Mucosa of descending colon (tissue), 3 donors: ENCODE measurements around the gene IDH3B. TPM values are rescaled to one million over a fixed set of nuclear protein-coding genes. Genes with fewer than 3 reads are reported as not detected.

Source experiments
- ATAC-seq: fragments of 200-7000 bp; cut with Tn5 transposase; one replicate; pipeline ENCODE4 v1.9.1; 2020; ENCODE audit warnings: mild to moderate bottlenecking, moderate library complexity
- DNase-seq, 3 donors: peaks; one replicate each; pipeline ENCODE4 v3.0.0-alpha.2; 2020
- H3K36me3 ChIP-seq: fragments of 200-600 bp; one replicate; pipeline ENCODE4 v1.8.0; 2021; ENCODE audit warnings: low read depth, mild to moderate bottlenecking
- H3K4me1 ChIP-seq: fragments of 200-600 bp; one replicate; pipeline ENCODE4 v1.8.0; 2021; ENCODE audit warnings: low read depth, mild to moderate bottlenecking
- H3K4me3 ChIP-seq: fragments of 200-600 bp; one replicate; pipeline ENCODE4 v1.8.0; 2021; ENCODE audit warnings: mild to moderate bottlenecking
- H3K9me3 ChIP-seq: fragments of 200-600 bp; one replicate; pipeline ENCODE4 v1.8.0; 2021; ENCODE audit warnings: mild to moderate bottlenecking
- intact Hi-C, 2 donors: fragments of 100-400 bp; cut with DNase I in 1 of 2; cut with micrococcal nuclease in 1 of 2; formaldehyde crosslinking; loops; one replicate each; pipeline versions ENCODE4 v1.11.0 to v1.11.1; 2022; cut with DNase I, micrococcal nuclease
- long read RNA-seq, 2 donors: library from polyadenylated mRNA; unstranded; transcript quantifications; one replicate each; pipeline ENCODE4 v2.0.0, GENCODE V29; 2019 to 2021
- total RNA-seq, 3 donors: library from RNA; stranded (reverse); fragmentation: NEBNext Ultra II Directional in 2 of 3; extraction: Animal tissue kit (Norgen Biotek cat#: 25700) in 2 of 3; gene quantifications; one replicate each; pipeline versions ENCODE4 v1.2.1 to v1.2.4, GENCODE V29; 2021 to 2023
- TF ChIP-seq, protein P1 (sequence below): fragments of 200-600 bp; IDR thresholded peaks from one replicate; pipeline ENCODE4 v1.8.0; 2022; ENCODE audit warnings: antibody characterized with exemption, mild to moderate bottlenecking
- donor health status: DM: no; HTN: no; CAD: no; lungs with moderate emphysema.
- donor health status: DM: no; HTN: no; CAD: no.
- donor health status: DM: no; HTN: yes; CAD: no.

Gene IDH3B
- total RNA-seq = 100 to 1,000 TPM; 112 to 128 (median 123) TPM
- long read RNA-seq, donor 1, transcript IDH3B-201 (12 exons, 1,545 nt) = major isoform, 69 of 107 reads
- long read RNA-seq, donor 1, transcript IDH3B-206 (13 exons, 1,279 nt) = minor isoform, 9 of 107 reads
- long read RNA-seq, donor 1, partial matches to known transcripts = 5 of 107 reads
- long read RNA-seq, donor 1, other reads (novel, unspliced or antisense) = 22 of 107 reads
- long read RNA-seq, donor 2, transcript IDH3B-201 (12 exons, 1,545 nt) = major isoform, 72 of 111 reads
- long read RNA-seq, donor 2, transcript IDH3B-206 (13 exons, 1,279 nt) = minor isoform, 12 of 111 reads
- long read RNA-seq, donor 2, partial matches to known transcripts = 13 of 111 reads
- long read RNA-seq, donor 2, other reads (novel, unspliced or antisense) = 13 of 111 reads

DNA sequence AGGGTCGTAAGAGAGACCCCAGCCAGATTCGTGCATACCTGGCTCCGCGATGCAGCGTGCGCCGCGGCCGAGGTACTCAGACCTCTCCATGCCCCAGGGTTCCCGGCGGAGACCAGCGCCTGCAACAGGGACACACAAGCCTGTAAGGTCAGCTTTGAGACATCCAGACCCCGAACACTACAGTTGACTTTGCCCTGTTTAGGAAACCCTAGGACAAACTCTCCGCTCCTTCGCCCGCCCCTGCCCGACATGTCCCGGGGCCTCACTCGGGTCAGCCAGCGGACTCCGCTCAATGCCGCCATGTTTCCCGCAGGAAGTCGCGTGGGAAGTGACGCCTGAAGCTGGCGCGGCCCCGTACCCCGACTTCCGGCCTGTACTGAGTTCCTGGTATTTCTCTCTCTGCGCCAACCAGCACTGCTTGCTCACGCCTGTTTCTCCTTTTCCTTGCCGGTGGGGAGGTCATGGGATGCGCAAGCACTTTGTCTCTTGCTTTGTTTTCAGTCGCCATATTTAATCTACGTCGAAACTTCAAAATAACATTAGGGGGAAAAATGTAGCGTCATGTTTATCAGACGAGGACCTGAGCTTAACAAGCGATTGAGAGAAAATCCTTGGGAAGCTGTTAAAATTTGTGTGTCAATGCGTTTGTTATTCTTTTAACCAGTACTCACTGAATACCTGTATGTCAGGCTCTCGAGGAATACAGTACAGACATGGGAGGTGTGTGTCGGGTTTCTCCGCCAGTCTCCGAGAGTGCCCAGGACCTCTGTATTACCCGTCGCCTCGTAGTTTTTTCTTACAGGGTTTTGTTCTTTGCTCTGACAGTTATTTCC, at the start of gene IDH3B:
Gene IDH3B, minus strand, starts transcription at position 330 of the 833 bp plus-strand sequence. Its CDS starts 28 bp downstream, at position 302.
- no peaks in the 10 kb centered on the region for H3K9me3 ChIP-seq
- intact Hi-C loops = no loop called here
- peak within 1 kb of the TSS; percentile 92 for H3K4me3 ChIP-seq
- TF ChIP-seq, protein P1, sequence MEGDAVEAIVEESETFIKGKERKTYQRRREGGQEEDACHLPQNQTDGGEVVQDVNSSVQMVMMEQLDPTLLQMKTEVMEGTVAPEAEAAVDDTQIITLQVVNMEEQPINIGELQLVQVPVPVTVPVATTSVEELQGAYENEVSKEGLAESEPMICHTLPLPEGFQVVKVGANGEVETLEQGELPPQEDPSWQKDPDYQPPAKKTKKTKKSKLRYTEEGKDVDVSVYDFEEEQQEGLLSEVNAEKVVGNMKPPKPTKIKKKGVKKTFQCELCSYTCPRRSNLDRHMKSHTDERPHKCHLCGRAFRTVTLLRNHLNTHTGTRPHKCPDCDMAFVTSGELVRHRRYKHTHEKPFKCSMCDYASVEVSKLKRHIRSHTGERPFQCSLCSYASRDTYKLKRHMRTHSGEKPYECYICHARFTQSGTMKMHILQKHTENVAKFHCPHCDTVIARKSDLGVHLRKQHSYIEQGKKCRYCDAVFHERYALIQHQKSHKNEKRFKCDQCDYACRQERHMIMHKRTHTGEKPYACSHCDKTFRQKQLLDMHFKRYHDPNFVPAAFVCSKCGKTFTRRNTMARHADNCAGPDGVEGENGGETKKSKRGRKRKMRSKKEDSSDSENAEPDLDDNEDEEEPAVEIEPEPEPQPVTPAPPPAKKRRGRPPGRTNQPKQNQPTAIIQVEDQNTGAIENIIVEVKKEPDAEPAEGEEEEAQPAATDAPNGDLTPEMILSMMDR = no peak
- H3K36me3 ChIP-seq = peaks cover 6% of the 10 kb centered on the region
- peaks cover 8% of the 10 kb centered on the region for H3K4me1 ChIP-seq
- DNase-seq (peak; percentile 94 to 97 (median 94)), ATAC-seq (peak; percentile 99)

DNA sequence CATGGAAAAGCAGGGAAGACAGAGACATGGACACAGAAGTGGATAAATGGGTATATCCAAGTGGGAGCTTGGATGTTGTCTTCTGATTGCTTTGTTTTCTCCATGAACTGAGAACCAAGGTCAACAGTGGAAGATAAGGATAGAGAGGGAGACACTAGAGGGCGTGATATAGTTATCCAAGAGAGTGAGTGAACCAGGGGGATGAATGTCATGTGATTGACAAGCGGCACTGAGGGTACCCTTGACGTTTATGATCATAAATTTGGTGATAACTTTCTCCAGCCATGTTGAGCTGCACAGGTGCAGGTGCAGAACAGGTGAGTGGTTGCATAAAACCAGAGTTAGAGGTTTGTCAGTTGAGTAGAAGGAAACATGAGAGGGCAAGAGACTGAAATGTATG, 49.3 kb upstream of the IDH3B start:
- intact Hi-C loops = no loop called here
- peak; percentile 39 for ATAC-seq
- no peak for DNase-seq
- Histone ChIP-seq H3K4me1 (no peaks in the 10 kb centered on the region), H3K4me3 (no peak overlapping the region), H3K36me3 (no peaks in the 10 kb centered on the region), H3K9me3 (peaks cover 8% of the 10 kb centered on the region)
- TF ChIP-seq, protein P1 = no peak

DNA sequence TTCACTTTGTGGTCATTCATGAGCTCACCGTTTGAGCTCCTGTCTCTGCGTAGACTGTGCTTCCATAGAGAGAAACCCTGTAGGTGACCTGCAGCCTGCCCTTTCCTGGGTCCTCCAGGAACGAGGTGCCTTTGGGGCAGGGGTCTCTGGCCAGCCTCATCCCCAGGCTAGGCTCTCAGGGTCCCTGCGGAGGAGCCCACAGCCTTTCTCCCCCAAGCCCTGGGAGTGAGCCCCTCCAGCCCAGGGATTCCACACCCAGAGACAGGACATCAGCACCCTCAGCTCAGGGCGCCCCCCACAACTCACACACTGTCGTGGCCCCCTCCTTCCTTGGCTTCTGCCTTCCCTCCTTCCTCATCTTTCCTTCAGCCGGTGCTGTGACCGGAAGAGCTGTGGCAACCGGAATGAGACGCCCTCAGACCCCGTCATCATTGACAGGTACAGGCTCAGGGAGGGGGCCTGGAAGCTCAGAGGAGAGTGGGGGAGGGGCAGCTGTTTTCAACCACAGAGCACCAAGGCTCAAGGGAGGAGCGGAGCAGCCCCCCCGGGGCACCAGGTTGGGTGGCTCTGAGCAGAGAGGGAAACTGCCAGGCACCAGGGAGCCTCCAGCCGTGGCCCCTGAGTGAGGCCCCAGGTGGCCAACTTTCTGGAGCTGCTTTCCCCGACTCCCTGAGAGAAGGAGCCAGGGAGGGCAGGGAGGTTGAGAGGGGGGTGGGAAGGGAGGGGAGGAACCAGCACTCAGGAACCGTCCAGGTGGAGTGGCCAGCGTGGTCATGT, 45.4 kb upstream of the IDH3B start:
- ATAC-seq (no peak), DNase-seq (no peak)
- intact Hi-C loops = no loop called here
- no peak overlapping the region for H3K4me3 ChIP-seq
- TF ChIP-seq, protein P1 = no peak
- no peaks in the 10 kb centered on the region for H3K36me3 ChIP-seq
- H3K9me3 ChIP-seq = no peaks in the 10 kb centered on the region
- H3K4me1 ChIP-seq = no peaks in the 10 kb centered on the region

DNA sequence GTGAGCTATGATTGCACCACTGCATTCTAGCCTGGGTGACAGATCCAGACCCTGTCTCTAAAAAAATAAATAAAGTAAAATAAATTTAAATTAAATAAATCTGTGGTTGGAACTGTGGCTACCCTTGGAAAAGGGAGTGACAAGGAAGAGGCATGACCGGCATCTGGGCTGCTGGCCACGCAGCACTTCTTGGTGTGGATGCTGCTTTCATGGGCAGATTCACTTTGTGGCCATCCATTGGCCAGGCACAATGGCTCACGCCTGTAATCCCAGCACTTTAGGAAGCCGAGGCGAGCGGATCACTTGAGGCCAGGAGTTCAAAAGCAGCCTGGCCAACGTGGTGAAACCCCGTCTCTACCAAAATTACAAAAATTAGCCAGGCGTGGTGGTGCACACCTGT, 44.6 kb upstream of the IDH3B start:
- Histone ChIP-seq H3K36me3 (no peaks in the 10 kb centered on the region), H3K4me1 (no peaks in the 10 kb centered on the region), H3K9me3 (no peaks in the 10 kb centered on the region), H3K4me3 (no peak overlapping the region)
- DNase-seq = no peak
- intact Hi-C loops = no loop called here
- no peak for ATAC-seq
- TF ChIP-seq, protein P1 = no peak

DNA sequence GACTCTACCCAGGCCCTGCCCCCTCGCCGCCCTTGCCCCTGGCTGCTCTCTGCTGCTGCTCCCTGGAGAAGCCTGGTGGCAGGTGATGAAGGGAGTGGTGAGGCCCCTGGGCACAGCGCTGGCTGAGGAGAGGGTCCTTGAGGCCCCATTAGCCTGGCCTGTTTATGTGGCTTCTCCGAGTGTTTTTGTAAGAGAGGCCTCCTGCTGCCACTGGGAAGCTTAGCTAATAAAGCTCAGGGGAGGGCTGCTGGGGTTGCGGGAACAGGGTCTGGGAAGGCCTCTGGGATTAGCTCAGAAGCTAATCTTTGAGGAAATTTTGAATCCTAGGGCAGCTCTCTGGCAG, 44.0 kb upstream of the IDH3B start:
- no peaks in the 10 kb centered on the region for H3K36me3 ChIP-seq
- intact Hi-C loops = no loop called here
- H3K4me3 ChIP-seq = no peak overlapping the region
- TF ChIP-seq, protein P1 = no peak
- DNase-seq (no peak), ATAC-seq (no peak)
- no peaks in the 10 kb centered on the region for H3K4me1 ChIP-seq
- H3K9me3 ChIP-seq = no peaks in the 10 kb centered on the region
